ENCODE data around the gene DIRAS3.
"Not testable (repeated sequence)": the region's sequence is repeated elsewhere in the genome, so short reads cannot be mapped to it uniquely, and the experiment has no call there.

The DIRAS3 gene

GRCh38 chr1:68049941-68050878 lies at the start of gene DIRAS3:
DIRAS3 (minus strand) TSS chr1:68050627; CDS start chr1:68047297, 3,330 bp downstream.
- DNase-seq, result peak; percentile 5

GRCh38 chr1:68093737-68094136 lies 43.3 kb upstream of the DIRAS3 start:
- DNase-seq, result no peak

GRCh38 chr1:68087184-68087583 lies 36.8 kb upstream of the DIRAS3 start:
- no peak for DNase-seq

GRCh38 chr1:68085752-68086151 lies 35.3 kb upstream of the DIRAS3 start:
- no peak for DNase-seq

GRCh38 chr1:68083686-68084085 lies 33.3 kb upstream of the DIRAS3 start:
- DNase-seq, result no peak

GRCh38 chr1:68081775-68082283 lies 31.4 kb upstream of the DIRAS3 start:
- DNase-seq, result no peak

- DNase-seq, result no peak
Observed at GRCh38 chr1:68078647-68079046, 28.2 kb upstream of the DIRAS3 start.

- DNase-seq, result no peak
Observed at GRCh38 chr1:68074472-68074871, 24.0 kb upstream of the DIRAS3 start.

- DNase-seq, result no peak
Observed at GRCh38 chr1:68065766-68066165, 15.3 kb upstream of the DIRAS3 start.

GRCh38 chr1:68058053-68058452 lies 7.6 kb upstream of the DIRAS3 start:
- not testable (repeated sequence) for DNase-seq

- DNase-seq, result no peak
Observed at GRCh38 chr1:68057564-68057963, 7.1 kb upstream of the DIRAS3 start.

- no peak for DNase-seq
Observed at GRCh38 chr1:68057050-68057449, 6.6 kb upstream of the DIRAS3 start.

- DNase-seq, result peak; percentile 78
Observed at GRCh38 chr1:68051475-68051874, 1.0 kb upstream of the DIRAS3 start.

- no peak for DNase-seq
Observed at GRCh38 chr1:68047659-68048026, 2.8 kb downstream of the DIRAS3 start.

- DNase-seq, result no peak
Observed at GRCh38 chr1:68046885-68047658, 3.4 kb downstream of the DIRAS3 start.

- DNase-seq, result no peak
Observed at GRCh38 chr1:68046423-68046822, 4.0 kb downstream of the DIRAS3 start.

GRCh38 chr1:68045511-68046180 lies 4.8 kb downstream of the DIRAS3 start:
- DNase-seq, result no peak

- no peak for DNase-seq
Observed at GRCh38 chr1:68043443-68044090, 6.9 kb downstream of the DIRAS3 start.

GRCh38 chr1:68036946-68037345 lies 13.5 kb downstream of the DIRAS3 start:
- DNase-seq, result no peak

- DNase-seq, result no peak
Observed at GRCh38 chr1:68029444-68029843, 21.0 kb downstream of the DIRAS3 start.

- no peak for DNase-seq
Observed at GRCh38 chr1:68028566-68028965, 21.9 kb downstream of the DIRAS3 start.

GRCh38 chr1:68024635-68025338 lies 25.6 kb downstream of the DIRAS3 start:
- no peak for DNase-seq

Data from NCI-H1092 (cell line).